Activated CD4-positive, alpha-beta memory T cell treated with anti-CD3 and anti-CD28 coated beads, Interleukin-2, amount 10 ng/mL, durations not matched to agents 7 days and 5 days (primary cell): ENCODE data around the gene ARHGEF19. TPM values are rescaled to one million over a fixed set of nuclear protein-coding genes. Genes with fewer than 3 reads are reported as not detected.

ENCODE experiments used
- CTCF ChIA-PET: fragments of 350-600 bp; sonication (Branson Sonifier 250); formaldehyde crosslinking; loops from one replicate; lab custom pipeline; 2021; ENCODE audit warnings: antibody characterized with exemption, inconsistent platforms; lab: Charles Lee
- POLR2A ChIA-PET: fragments of 350-600 bp; sonication (Branson Sonifier 250); formaldehyde crosslinking; loops from one replicate; lab custom pipeline; 2021; ENCODE audit warnings: antibody characterized with exemption; lab: Charles Lee
- DNase-seq: peaks from one replicate; pipeline ENCODE4 v3.0.0-alpha.2; 2020
- H3K27ac Mint-ChIP-seq: one replicate; pipeline ENCODE4 v1.8.0; 2021; ENCODE audit warnings: mild to moderate bottlenecking, mixed read lengths
- H3K27me3 Mint-ChIP-seq: one replicate; pipeline ENCODE4 v1.8.0; 2021; ENCODE audit warnings: mixed read lengths
- H3K36me3 Mint-ChIP-seq: one replicate; pipeline ENCODE4 v1.8.0; 2021; ENCODE audit warnings: low read depth, mixed read lengths
- H3K4me1 Mint-ChIP-seq: one replicate; pipeline ENCODE4 v1.8.0; 2021; ENCODE audit warnings: mixed read lengths
- H3K4me3 Mint-ChIP-seq: one replicate; pipeline ENCODE4 v1.8.0; 2021; ENCODE audit warnings: mild to moderate bottlenecking, mixed read lengths
- H3K9me3 Mint-ChIP-seq: one replicate; pipeline ENCODE4 v1.8.0; 2021; ENCODE audit warnings: mixed read lengths
- total RNA-seq, 2 experiments: library from RNA; stranded (reverse); gene quantifications; one replicate each; pipeline ENCODE4 v1.2.3, GENCODE V29; 2021

ARHGEF19 gene
- total RNA-seq, 2 experiments from 2014 or later: 6.9 to 7.6 TPM

DNA sequence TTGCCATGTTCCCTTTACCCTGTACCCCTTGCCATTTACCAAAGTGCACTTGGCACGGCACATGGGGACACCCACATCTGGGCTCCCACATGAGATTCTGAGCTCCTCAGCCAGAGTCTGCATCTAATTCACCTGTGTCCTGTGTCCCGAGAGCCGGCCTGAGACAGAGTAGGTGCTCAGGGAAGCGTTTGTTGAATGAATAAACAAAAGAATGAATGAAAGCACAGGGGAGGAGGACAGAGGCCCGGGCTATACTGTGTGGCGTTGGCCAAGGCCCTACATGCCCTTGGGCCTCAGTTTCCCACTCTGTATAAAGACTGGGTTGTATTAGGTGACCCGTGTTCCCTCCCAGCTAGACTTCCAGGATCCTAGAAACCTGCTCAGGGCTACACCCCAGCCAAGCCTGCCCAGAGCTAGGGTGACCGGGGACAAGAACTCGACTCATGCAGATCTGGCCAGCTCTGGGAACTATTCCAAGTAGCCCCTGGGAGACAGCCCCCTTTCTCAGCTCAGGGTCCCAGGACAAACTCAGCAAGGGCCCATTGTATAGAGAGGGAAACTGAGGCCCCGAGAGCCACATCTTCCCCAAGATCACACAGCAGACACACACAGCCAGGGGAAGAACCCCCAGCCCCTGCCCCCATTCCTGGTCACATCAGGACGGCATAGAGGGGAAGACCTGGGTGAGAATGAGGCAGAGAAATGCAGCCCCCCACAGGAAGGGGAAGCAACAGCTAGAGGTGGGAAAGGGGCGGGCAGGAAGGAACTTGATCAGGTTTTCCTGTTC, 62.6 kb downstream of the ARHGEF19 start:
- H3K27ac Mint-ChIP-seq: no peak overlapping the region
- ChIA-PET POLR2A (no interaction called here), CTCF (interaction anchor here (1.1 kb wide), 1 partner anchor 71 kb away, joined by 5 read pairs; no protein-coding TSS in a partner anchor)
- H3K4me3 Mint-ChIP-seq: no peak overlapping the region
- no peaks in the 10 kb centered on the region for H3K36me3 Mint-ChIP-seq
- peaks cover 22% of the 10 kb centered on the region for H3K27me3 Mint-ChIP-seq
- no peak for DNase-seq
- no peaks in the 10 kb centered on the region for H3K9me3 Mint-ChIP-seq
- H3K4me1 Mint-ChIP-seq: peaks cover 4% of the 10 kb centered on the region

DNA sequence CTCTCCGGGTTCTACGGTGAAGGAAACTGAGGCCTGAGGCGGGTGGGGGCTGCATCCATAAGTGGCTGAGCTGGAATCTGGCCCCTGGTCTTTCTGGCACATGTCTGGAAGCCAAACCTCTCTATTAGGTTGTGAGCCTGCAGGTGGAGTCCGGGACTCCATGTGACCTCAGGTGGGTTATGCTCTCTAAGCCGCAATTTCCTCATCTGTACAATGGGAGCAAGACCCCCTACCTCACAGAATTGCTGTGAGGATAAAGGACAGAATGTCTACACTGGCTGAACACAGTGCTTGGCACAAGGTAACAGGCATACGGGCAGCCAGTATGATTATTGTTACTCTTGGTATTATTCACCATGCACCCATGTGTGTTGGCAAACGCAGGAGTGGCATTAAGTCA, 63.3 kb downstream of the ARHGEF19 start:
- ChIA-PET CTCF (interaction anchor here (1.9 to 2.3 kb wide), 2 partner anchors 67 to 70 kb away, joined by 5 to 6 read pairs; no protein-coding TSS in a partner anchor), POLR2A (no interaction called here)
- Mint-ChIP-seq H3K27me3 (peaks cover 16% of the 10 kb centered on the region), H3K36me3 (no peaks in the 10 kb centered on the region), H3K27ac (no peak overlapping the region), H3K4me1 (peaks cover under 1% of the 10 kb centered on the region), H3K9me3 (no peaks in the 10 kb centered on the region), H3K4me3 (no peak overlapping the region)
- DNase-seq: no peak

- no peak overlapping the region for H3K27ac Mint-ChIP-seq
- no peak for DNase-seq
- no peaks in the 10 kb centered on the region for H3K36me3 Mint-ChIP-seq
- H3K27me3 Mint-ChIP-seq: peaks cover 10% of the 10 kb centered on the region
- no peaks in the 10 kb centered on the region for H3K9me3 Mint-ChIP-seq
- ChIA-PET POLR2A (interaction anchor here (1.2 kb wide), 1 partner anchor 14 kb away, joined by 3 read pairs; no protein-coding TSS in a partner anchor), CTCF (interaction anchor here (1.9 to 2.3 kb wide), 2 partner anchors 66 to 70 kb away, joined by 5 to 6 read pairs; no protein-coding TSS in a partner anchor)
- H3K4me3 Mint-ChIP-seq: no peak overlapping the region
- no peaks in the 10 kb centered on the region for H3K4me1 Mint-ChIP-seq
Observed at GRCh38 chr1:16148329-16149092, 63.9 kb downstream of the ARHGEF19 start.

Other genes with a start within 250 kb of the ARHGEF19 start
- 10 to 100 TPM; 43.8 to 48.0 TPM for gene ZBTB17, start 236.6 kb downstream of the ARHGEF19 start, total RNA-seq
- gene SRARP, start 208.4 kb downstream of the ARHGEF19 start, total RNA-seq: not detected
- gene HSPB7, start 194.6 kb downstream of the ARHGEF19 start, total RNA-seq: not detected
- under 1 TPM; 0.13 to 0.20 TPM for gene CLCNKA, start 190.6 kb downstream of the ARHGEF19 start, total RNA-seq
- gene CLCNKB, start 168.9 kb downstream of the ARHGEF19 start, total RNA-seq: not detected
- 1 to 10 TPM; 5.1 to 5.6 TPM for gene FAM131C, start 139.0 kb downstream of the ARHGEF19 start, total RNA-seq
- gene EPHA2, start 56.6 kb downstream of the ARHGEF19 start, total RNA-seq: not detected
- 1 to 10 TPM; 7.9 to 8.7 TPM for gene CPLANE2, start 24.5 kb upstream of the ARHGEF19 start, total RNA-seq
- gene FBXO42, start 139.8 kb upstream of the ARHGEF19 start, total RNA-seq: 10 to 100 TPM; 19.9 to 20.7 TPM
- gene SZRD1, start 154.6 kb upstream of the ARHGEF19 start, total RNA-seq: 100 to 1,000 TPM; 156 to 157 TPM
- gene SPATA21, start 224.8 kb upstream of the ARHGEF19 start, total RNA-seq: under 1 TPM in 1 of 2 experiments, not detected in 1; 0.05 TPM
- gene NECAP2, start 228.1 kb upstream of the ARHGEF19 start, total RNA-seq: 100 to 1,000 TPM; 123 to 132 TPM